Activated naive CD4-positive, alpha-beta T cell treated with anti-CD3 and anti-CD28 coated beads, Interleukin-2, amount 10 ng/mL, durations not matched to agents 5 hours and 36 hours (primary cell): ENCODE results near the gene SLC10A2. TPM values are rescaled to one million over a fixed set of nuclear protein-coding genes. Genes with fewer than 3 reads are reported as not detected.

ENCODE experiments used
- total RNA-seq, 2 experiments: library from RNA; stranded (reverse); gene quantifications; one replicate each; pipeline ENCODE4 v1.2.3, GENCODE V29; 2021

The SLC10A2 gene, protein sequence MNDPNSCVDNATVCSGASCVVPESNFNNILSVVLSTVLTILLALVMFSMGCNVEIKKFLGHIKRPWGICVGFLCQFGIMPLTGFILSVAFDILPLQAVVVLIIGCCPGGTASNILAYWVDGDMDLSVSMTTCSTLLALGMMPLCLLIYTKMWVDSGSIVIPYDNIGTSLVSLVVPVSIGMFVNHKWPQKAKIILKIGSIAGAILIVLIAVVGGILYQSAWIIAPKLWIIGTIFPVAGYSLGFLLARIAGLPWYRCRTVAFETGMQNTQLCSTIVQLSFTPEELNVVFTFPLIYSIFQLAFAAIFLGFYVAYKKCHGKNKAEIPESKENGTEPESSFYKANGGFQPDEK
- not detected for total RNA-seq

GRCh38 chr13:103066079-103066780 lies at the start of gene SLC10A2:
Gene SLC10A2, minus strand, starts transcription at chr13:103066417. Its CDS starts 168 bp downstream, at chr13:103066249.

Other genes with a start within 250 kb of the SLC10A2 start
- 10 to 100 TPM; 71.5 to 80.4 TPM for gene ERCC5, start 220.4 kb downstream of the SLC10A2 start, total RNA-seq